Lower lobe of right lung (tissue), 2 donors: ENCODE data around the gene CEP128. TPM values are rescaled to one million over a fixed set of nuclear protein-coding genes. Genes with fewer than 3 reads are reported as not detected.

ENCODE experiments used
- ATAC-seq, 2 donors: fragments of 200-7000 bp; cut with Tn5 transposase; one replicate each; pipeline ENCODE4 v1.9.1; 2020 to 2022; ENCODE audit warnings: mild to moderate bottlenecking in 2 of 2, moderate library complexity in 2 of 2
- DNase-seq: peaks from one replicate; pipeline ENCODE4 v3.0.0-alpha.2; 2020
- H3K27ac ChIP-seq: fragments of 200-600 bp; one replicate; pipeline ENCODE4 v1.8.0; 2022
- H3K27me3 ChIP-seq: fragments of 200-600 bp; one replicate; pipeline ENCODE4 v1.8.0; 2022; ENCODE audit warnings: low read depth
- H3K36me3 ChIP-seq: fragments of 200-600 bp; one replicate; pipeline ENCODE4 v1.8.0; 2022; ENCODE audit warnings: mild to moderate bottlenecking
- H3K4me1 ChIP-seq: fragments of 200-600 bp; one replicate; pipeline ENCODE4 v1.8.0; 2022
- H3K4me3 ChIP-seq: fragments of 200-600 bp; one replicate; pipeline ENCODE4 v1.8.0; 2022; ENCODE audit warnings: mild to moderate bottlenecking
- H3K9me3 ChIP-seq: fragments of 200-600 bp; one replicate; pipeline ENCODE4 v1.8.0; 2022
- intact Hi-C: fragments of 100-400 bp; cut with DNase I; formaldehyde crosslinking; loops from one replicate; pipeline ENCODE4 v1.11.0; 2022
- total RNA-seq: library from RNA; stranded (reverse); fragmentation: NEBNext Ultra II Directional; extraction: Animal tissue kit (Norgen Biotek cat#: 25700); gene quantifications from one replicate; pipeline ENCODE4 v1.2.1, GENCODE V29; 2021
- TF ChIP-seq, protein P1 (sequence below): fragments of 200-600 bp; IDR thresholded peaks from one replicate; pipeline ENCODE4 v1.8.0; 2022; ENCODE audit warnings: antibody characterized with exemption, mild to moderate bottlenecking
- donor health status: DM: no; HTN: yes; CAD: no; lungs with severe emphysema.

Gene CEP128
- total RNA-seq, 1 donor from 2014 or later: 11.5 TPM

DNA sequence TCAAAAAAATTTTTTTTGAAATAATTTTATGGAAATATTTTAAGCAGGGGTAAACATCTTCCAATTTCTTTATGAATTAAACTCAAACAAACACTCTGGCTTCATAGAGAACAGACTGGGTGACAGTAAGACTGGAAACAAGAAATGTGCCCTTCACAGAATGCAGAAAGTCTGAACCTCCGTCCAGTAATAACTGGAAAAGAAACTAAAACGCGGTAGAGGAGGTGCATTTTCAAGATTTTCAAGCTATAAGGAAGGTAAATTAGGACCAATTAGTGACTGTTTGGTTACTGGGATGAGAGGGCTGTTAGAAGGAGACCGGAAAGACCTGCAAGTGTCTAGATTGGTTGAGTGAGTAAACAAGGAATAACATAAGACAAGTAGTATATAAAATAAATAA is 245.7 kb downstream of the CEP128 start:
- Histone ChIP-seq H3K4me1 (no peaks in the 10 kb centered on the region), H3K27ac (no peak overlapping the region), H3K9me3 (no peaks in the 10 kb centered on the region), H3K36me3 (no peaks in the 10 kb centered on the region), H3K27me3 (no peaks in the 10 kb centered on the region), H3K4me3 (no peak overlapping the region)
- TF ChIP-seq, protein P1, sequence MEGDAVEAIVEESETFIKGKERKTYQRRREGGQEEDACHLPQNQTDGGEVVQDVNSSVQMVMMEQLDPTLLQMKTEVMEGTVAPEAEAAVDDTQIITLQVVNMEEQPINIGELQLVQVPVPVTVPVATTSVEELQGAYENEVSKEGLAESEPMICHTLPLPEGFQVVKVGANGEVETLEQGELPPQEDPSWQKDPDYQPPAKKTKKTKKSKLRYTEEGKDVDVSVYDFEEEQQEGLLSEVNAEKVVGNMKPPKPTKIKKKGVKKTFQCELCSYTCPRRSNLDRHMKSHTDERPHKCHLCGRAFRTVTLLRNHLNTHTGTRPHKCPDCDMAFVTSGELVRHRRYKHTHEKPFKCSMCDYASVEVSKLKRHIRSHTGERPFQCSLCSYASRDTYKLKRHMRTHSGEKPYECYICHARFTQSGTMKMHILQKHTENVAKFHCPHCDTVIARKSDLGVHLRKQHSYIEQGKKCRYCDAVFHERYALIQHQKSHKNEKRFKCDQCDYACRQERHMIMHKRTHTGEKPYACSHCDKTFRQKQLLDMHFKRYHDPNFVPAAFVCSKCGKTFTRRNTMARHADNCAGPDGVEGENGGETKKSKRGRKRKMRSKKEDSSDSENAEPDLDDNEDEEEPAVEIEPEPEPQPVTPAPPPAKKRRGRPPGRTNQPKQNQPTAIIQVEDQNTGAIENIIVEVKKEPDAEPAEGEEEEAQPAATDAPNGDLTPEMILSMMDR: no peak
- no peak for DNase-seq
- intact Hi-C loops: no loop called here
- no peak for ATAC-seq

DNA sequence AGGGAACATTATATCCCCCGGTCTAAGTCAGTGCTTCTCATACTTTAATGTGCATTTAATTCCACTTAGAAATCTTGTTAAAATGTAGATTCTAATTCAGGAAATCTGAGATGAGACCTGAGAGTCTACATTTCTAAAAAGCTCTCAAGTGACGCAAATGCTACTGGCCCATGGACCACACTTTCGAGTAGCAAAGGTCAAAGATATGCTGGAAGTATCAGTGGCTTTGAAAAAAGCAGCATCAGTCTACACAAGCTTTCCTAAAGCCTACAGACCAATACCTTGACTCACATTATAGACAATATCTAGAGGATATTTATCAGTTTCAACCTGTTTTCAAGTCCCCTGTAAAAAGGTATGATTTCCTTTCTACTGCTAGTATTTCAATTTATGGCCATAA is 248.6 kb downstream of the CEP128 start:
- Histone ChIP-seq H3K27me3 (no peaks in the 10 kb centered on the region), H3K36me3 (no peaks in the 10 kb centered on the region), H3K4me1 (no peaks in the 10 kb centered on the region), H3K9me3 (no peaks in the 10 kb centered on the region), H3K27ac (no peak overlapping the region), H3K4me3 (no peak overlapping the region)
- TF ChIP-seq, protein P1: no peak
- DNase-seq (no peak), ATAC-seq (no peak)
- intact Hi-C loops: no loop called here

DNA sequence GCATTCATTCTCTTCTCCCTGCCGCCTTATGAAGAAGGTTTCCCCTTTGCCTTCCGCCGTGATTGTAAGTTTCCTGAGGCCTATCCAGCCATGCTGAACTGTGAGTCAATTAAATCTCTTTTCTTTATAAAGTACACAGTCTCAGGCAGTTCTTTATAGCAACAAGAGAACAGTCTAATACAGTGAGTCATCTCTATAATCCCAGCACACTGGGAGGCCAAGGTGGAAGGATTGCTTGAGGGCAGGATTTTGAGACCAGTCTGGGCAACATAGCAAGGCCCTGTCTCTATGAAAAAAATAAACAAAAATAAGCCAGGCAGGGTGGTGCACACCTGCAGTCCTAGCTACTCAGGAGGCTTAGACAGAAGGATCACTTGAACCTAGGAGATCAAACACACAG is 259.9 kb downstream of the CEP128 start:
- intact Hi-C loops: no loop called here
- ATAC-seq (no peak), DNase-seq (no peak)
- H3K27ac ChIP-seq: no peak overlapping the region
- H3K4me1 ChIP-seq: no peaks in the 10 kb centered on the region
- H3K9me3 ChIP-seq: peaks cover 31% of the 10 kb centered on the region
- TF ChIP-seq, protein P1: no peak
- no peaks in the 10 kb centered on the region for H3K36me3 ChIP-seq
- no peak overlapping the region for H3K4me3 ChIP-seq
- H3K27me3 ChIP-seq: no peaks in the 10 kb centered on the region

DNA sequence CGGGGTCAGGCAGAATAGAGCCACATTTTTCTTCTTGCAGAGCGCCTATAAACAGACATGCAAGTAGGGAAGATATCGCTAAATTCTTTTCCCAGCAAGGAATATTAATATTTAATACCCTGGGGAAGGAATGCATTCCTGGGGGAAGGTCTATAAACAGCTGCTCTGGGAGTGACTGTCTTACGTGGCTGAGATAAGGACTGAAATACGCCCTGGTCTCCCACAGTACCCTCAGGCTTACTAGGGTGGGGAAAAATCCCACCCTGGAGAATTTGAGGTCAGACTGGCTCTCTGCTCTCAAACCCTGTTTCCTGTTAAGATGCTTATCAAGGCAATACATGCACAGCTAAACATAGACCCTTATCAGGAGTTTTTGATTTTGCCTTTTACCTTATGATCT is 262.3 kb downstream of the CEP128 start:
- intact Hi-C loops: no loop called here
- H3K4me3 ChIP-seq: no peak overlapping the region
- TF ChIP-seq, protein P1: no peak
- H3K27me3 ChIP-seq: no peaks in the 10 kb centered on the region
- H3K4me1 ChIP-seq: no peaks in the 10 kb centered on the region
- no peak for ATAC-seq
- H3K27ac ChIP-seq: no peak overlapping the region
- no peak for DNase-seq
- peaks cover 27% of the 10 kb centered on the region for H3K9me3 ChIP-seq
- H3K36me3 ChIP-seq: no peaks in the 10 kb centered on the region

DNA sequence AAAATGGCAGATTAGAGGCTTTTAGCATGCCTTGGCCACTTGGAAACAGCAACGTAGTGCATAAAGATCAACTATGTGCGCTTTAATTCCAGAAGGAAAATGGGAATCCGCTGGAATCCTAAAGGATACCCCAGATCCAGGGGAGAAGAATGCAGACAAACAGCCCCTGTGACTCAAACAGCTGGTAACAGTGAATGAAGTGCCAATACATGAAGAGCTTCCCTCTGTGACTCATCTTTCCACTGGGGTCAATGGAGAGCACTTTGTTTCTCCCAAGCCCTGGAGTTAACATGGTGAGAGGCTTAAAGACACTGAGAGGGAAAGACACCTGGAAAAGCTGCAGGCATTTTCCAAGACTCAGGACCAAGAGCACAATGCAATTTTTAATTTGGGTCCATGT is 263.1 kb downstream of the CEP128 start:
- Histone ChIP-seq H3K27me3 (no peaks in the 10 kb centered on the region), H3K9me3 (peaks cover 24% of the 10 kb centered on the region), H3K4me3 (no peak overlapping the region), H3K27ac (no peak overlapping the region), H3K4me1 (no peaks in the 10 kb centered on the region), H3K36me3 (no peaks in the 10 kb centered on the region)
- no peak for DNase-seq
- TF ChIP-seq, protein P1: no peak
- intact Hi-C loops: no loop called here
- no peak for ATAC-seq

DNA sequence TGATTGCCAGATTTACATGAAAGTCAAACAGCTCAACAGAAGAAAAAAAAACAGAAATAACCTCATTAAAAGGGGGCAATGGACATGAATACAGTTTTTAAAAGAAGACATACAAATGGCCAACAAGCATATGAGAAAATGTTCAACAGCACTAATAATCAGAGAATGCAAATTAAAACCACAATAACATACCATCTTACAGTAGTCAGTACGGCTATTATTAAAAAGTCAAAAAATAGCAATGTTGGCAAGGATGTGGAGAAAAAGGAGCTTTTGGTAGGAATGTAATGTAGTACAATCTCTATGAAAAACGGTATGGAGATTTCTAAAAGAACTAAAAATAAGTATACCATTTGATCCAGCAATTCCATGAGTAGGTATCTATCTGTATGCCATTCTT is 272.1 kb downstream of the CEP128 start:
- no peak overlapping the region for H3K27ac ChIP-seq
- H3K36me3 ChIP-seq: no peaks in the 10 kb centered on the region
- no peak overlapping the region for H3K4me3 ChIP-seq
- TF ChIP-seq, protein P1: no peak
- H3K4me1 ChIP-seq: no peaks in the 10 kb centered on the region
- no peak for DNase-seq
- no peak for ATAC-seq
- no peaks in the 10 kb centered on the region for H3K27me3 ChIP-seq
- intact Hi-C loops: no loop called here
- peaks cover 3% of the 10 kb centered on the region for H3K9me3 ChIP-seq
